CD8-positive, alpha-beta memory T cell (primary cell): ENCODE measurements around the gene CDK9. TPM values are rescaled to one million over a fixed set of nuclear protein-coding genes. Genes with fewer than 3 reads are reported as not detected.

ENCODE experiments used
- CTCF ChIA-PET: fragments of 350-600 bp; sonication (Branson Sonifier 250); formaldehyde crosslinking; loops from one replicate; lab custom pipeline; 2021; ENCODE audit warnings: antibody characterized with exemption; lab: Charles Lee
- POLR2A ChIA-PET: fragments of 350-600 bp; sonication (Branson Sonifier 250); formaldehyde crosslinking; loops from one replicate; lab custom pipeline; 2021; ENCODE audit warnings: antibody characterized with exemption; lab: Charles Lee
- DNase-seq, 5 donors: peaks; one replicate each; pipeline versions ENCODE4 v3.0.0 to v3.0.0-alpha.2; 2020 to 2022; ENCODE audit warnings: mixed read lengths in 1 of 5
- H3K27ac ChIP-seq: one replicate; pipeline ENCODE4 v1.7.0; 2013; ENCODE audit warnings: low read depth, mild to moderate bottlenecking, low read length, moderate library complexity
- H3K27me3 ChIP-seq: 2 replicates; pipeline ENCODE4 v1.7.0; 2013; ENCODE audit warnings: low read length, mild to moderate bottlenecking; ENCODE audit not compliant: insufficient read depth, poor library complexity, severe bottlenecking
- H3K36me3 ChIP-seq: 2 replicates; pipeline ENCODE4 v1.7.0; 2013; ENCODE audit warnings: mild to moderate bottlenecking, low read length, moderate library complexity; ENCODE audit not compliant: insufficient read depth
- H3K4me1 ChIP-seq: 2 replicates; pipeline ENCODE4 v1.7.0; 2013; ENCODE audit warnings: mild to moderate bottlenecking, low read length, moderate library complexity; ENCODE audit not compliant: insufficient read depth
- H3K4me3 ChIP-seq: 2 replicates; pipeline ENCODE4 v1.7.0; 2013; ENCODE audit warnings: mild to moderate bottlenecking, low read length
- H3K9me3 ChIP-seq: 2 replicates; pipeline ENCODE4 v1.7.0; 2013; ENCODE audit warnings: mild to moderate bottlenecking, low read length
- H3K27ac Mint-ChIP-seq, 8 donors: one replicate each; pipeline ENCODE4 v1.8.0; 2020 to 2021; ENCODE audit warnings: mixed read lengths in 8 of 8, mild to moderate bottlenecking in 6 of 8, inconsistent platforms in 3 of 8, moderate library complexity in 3 of 8
- H3K27me3 Mint-ChIP-seq, 2 donors: one replicate each; pipeline ENCODE4 v1.8.0; 2020 to 2021; ENCODE audit warnings: mixed read lengths in 2 of 2, mild to moderate bottlenecking in 1 of 2, moderate library complexity in 1 of 2
- H3K36me3 Mint-ChIP-seq, 3 donors: one replicate each; pipeline ENCODE4 v1.8.0; 2020 to 2021; ENCODE audit warnings: mixed read lengths in 3 of 3, inconsistent platforms in 1 of 3, mild to moderate bottlenecking in 1 of 3
- H3K4me1 Mint-ChIP-seq, 3 donors: one replicate each; pipeline ENCODE4 v1.8.0; 2020 to 2021; ENCODE audit warnings: mixed read lengths in 3 of 3, inconsistent platforms in 1 of 3, mild to moderate bottlenecking in 1 of 3
- H3K4me3 Mint-ChIP-seq, 7 donors: one replicate each; pipeline ENCODE4 v1.8.0; 2020 to 2021; ENCODE audit warnings: mixed read lengths in 7 of 7, mild to moderate bottlenecking in 6 of 7, moderate library complexity in 4 of 7, inconsistent platforms in 2 of 7
- H3K9me3 Mint-ChIP-seq, 5 donors: one replicate each; pipeline ENCODE4 v1.8.0; 2020 to 2022; ENCODE audit warnings: mixed read lengths in 5 of 5, mild to moderate bottlenecking in 3 of 5, moderate library complexity in 2 of 5, inconsistent platforms in 1 of 5
- polyA plus RNA-seq: library from polyadenylated mRNA; unstranded; fragments of 300-500 nt; fragmentation: Illumina TruSeq; gene quantifications from one replicate; pipeline ENCODE4 v1.2.3, GENCODE V29; 2021
- total RNA-seq, 2 experiments: library from RNA; stranded (reverse); gene quantifications; one replicate each; pipeline ENCODE4 v1.2.3, GENCODE V29; 2021

CDK9 gene
- total and polyA plus RNA-seq, 3 experiments from 2014 or later = 72.3 to 111 (median 108) TPM

DNA sequence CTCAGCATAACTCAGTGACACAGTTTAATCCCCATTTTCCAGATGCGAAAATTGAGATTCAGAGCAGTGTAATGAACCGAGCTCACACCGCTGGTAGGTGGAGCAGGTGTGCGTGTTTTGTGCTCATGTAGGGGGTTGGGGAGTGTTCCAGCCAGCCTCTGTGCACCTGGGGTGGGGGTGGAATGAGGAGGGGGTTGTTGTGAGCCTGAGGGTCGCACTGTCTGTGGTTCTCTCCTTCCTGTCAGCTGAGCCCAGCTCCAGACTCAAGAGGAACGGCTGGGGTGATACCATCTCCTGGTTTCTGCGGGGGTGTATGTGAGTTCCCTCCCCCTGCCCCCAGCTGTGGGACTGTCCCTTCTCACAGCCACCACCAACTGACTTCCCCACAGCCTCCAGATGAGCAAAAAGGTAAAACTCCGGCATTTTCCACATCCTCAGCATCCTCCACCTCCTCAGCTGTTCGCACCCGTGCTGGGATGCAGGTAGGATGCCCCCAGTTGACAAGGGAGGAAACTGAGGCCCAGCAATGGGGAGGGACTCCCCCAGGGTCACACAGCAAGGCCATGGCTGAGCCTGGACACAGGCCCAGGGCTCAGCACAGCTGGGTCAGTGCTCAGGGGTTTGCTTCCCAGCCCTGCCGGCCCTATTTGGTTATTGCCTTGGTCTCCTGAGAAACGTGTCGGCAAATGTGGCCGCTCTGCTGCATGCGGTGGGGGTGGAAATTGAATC is 9.5 kb upstream of the CDK9 start:
- peaks cover 43 to 69% (median 67%) of the 10 kb centered on the region in 3 donors for H3K4me1 Mint-ChIP-seq
- CTCF ChIA-PET = interaction anchor here (0.7 to 3.4 kb wide), 5 partner anchors 9 to 259 kb away, joined by 3 to 17 read pairs (median 6); partner anchors contain the start of genes CDK9 and TOR2A
- Histone ChIP-seq H3K9me3 (no peaks in the 10 kb centered on the region), H3K4me1 (peaks cover 49% of the 10 kb centered on the region), H3K4me3 (peak overlapping the region; percentile 68), H3K36me3 (peaks cover 17% of the 10 kb centered on the region), H3K27me3 (no peaks in the 10 kb centered on the region), H3K27ac (peak overlapping the region; percentile 82)
- H3K9me3 Mint-ChIP-seq = no peaks in the 10 kb centered on the region
- no peaks in the 10 kb centered on the region for H3K27me3 Mint-ChIP-seq
- DNase-seq = peak; percentile 61 to 87 (median 75)
- H3K36me3 Mint-ChIP-seq = peaks cover 0 to 38% (median 6%) of the 10 kb centered on the region in 3 donors
- POLR2A ChIA-PET = interaction anchor here (0.5 to 2.3 kb wide), 6 partner anchors 9 to 388 kb away, joined by 3 to 13 read pairs (median 5); partner anchors contain the start of gene CDK9
- peak overlapping the region; percentile 91 to 100 (median 98) for H3K27ac Mint-ChIP-seq
- H3K4me3 Mint-ChIP-seq = peak overlapping the region; percentile 99 to 100 (median 100)

DNA sequence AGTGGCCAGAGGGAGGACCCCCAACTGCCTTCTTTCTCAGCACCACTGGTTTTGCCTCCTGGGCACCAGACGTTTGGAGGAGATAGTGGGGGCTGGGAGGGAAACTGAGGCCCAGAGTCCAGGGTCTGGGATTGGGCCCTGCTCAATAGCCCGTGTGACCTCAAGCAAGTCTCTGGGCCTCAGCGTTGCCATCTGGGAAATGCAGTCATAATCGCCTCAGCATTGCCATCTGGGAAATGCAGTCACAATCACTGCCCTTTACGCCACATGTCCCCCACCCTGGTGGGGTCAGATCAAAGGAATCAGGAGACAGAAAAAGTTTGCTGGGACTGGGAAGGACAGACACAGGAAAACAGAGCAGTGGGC is 8.9 kb upstream of the CDK9 start:
- no peak for DNase-seq
- Histone ChIP-seq H3K27me3 (no peaks in the 10 kb centered on the region), H3K36me3 (peaks cover 17% of the 10 kb centered on the region), H3K4me3 (peak overlapping the region; percentile 68), H3K9me3 (no peaks in the 10 kb centered on the region), H3K4me1 (peaks cover 49% of the 10 kb centered on the region), H3K27ac (peak overlapping the region; percentile 82)
- Mint-ChIP-seq H3K27ac (peak overlapping the region; percentile 91 to 100 (median 98)), H3K36me3 (peaks cover 0 to 32% (median 6%) of the 10 kb centered on the region in 3 donors), H3K4me1 (peaks cover 43 to 69% (median 67%) of the 10 kb centered on the region in 3 donors), H3K9me3 (no peaks in the 10 kb centered on the region), H3K4me3 (peak overlapping the region; percentile 99 to 100 (median 100)), H3K27me3 (no peaks in the 10 kb centered on the region)
- CTCF ChIA-PET = interaction anchor here (0.7 to 3.4 kb wide), 4 partner anchors 8 to 93 kb away, joined by 3 to 17 read pairs (median 10); partner anchors contain the start of genes CDK9 and TOR2A
- POLR2A ChIA-PET = interaction anchor here (0.5 to 2.3 kb wide), 3 partner anchors 8 to 139 kb away, joined by 5 to 13 read pairs (median 6); partner anchors contain the start of gene CDK9

DNA sequence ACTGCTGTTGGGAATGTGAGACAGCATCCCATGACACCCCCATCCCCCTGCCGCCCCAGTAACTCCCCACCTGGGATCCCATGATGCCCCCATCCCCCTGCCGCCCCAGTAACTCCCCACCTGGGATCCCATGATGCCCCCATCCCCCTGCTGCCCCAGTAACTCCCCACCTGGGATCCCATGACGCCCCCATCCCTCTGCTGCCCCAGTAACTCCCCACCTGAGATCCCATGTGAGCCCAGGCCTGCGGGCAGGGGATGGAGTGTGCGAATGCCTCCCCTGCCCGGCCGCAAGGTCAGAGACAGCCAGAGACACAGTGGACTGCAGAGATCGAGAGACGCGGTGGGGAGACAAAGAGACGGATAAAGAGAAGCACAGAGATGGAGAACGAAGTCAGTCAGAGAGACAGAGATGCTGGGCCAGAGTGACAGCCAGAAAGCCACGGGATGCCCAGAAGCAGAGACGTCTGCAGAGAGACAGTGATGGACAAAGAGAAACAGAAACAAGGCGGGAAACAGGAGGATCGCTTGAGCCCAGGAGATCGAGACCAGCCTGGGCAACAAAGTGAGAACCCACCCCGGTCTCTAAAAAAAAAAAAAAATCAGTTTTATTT is 8.4 kb upstream of the CDK9 start:
- Histone ChIP-seq H3K4me3 (peak overlapping the region; percentile 68), H3K27ac (peak overlapping the region; percentile 82), H3K4me1 (peaks cover 50% of the 10 kb centered on the region), H3K27me3 (no peaks in the 10 kb centered on the region), H3K36me3 (peaks cover 16% of the 10 kb centered on the region), H3K9me3 (no peaks in the 10 kb centered on the region)
- peaks cover 44 to 73% (median 71%) of the 10 kb centered on the region in 3 donors for H3K4me1 Mint-ChIP-seq
- peak overlapping the region; percentile 99 to 100 (median 100) for H3K4me3 Mint-ChIP-seq
- H3K27ac Mint-ChIP-seq = peak overlapping the region; percentile 91 to 100 (median 98)
- no peak for DNase-seq
- H3K27me3 Mint-ChIP-seq = no peaks in the 10 kb centered on the region
- H3K9me3 Mint-ChIP-seq = no peaks in the 10 kb centered on the region
- ChIA-PET CTCF (interaction anchor here (1.2 to 2.0 kb wide), 3 partner anchors 8 to 43 kb away, joined by 3 to 13 read pairs (median 6); partner anchors contain the start of gene TOR2A), POLR2A (interaction anchor here (0.7 to 1.6 kb wide), 3 partner anchors 10 to 326 kb away, joined by 3 to 8 read pairs (median 5); partner anchors contain the start of genes LRSAM1 and RPL12)
- peaks cover 0 to 30% (median 6%) of the 10 kb centered on the region in 3 donors for H3K36me3 Mint-ChIP-seq

DNA sequence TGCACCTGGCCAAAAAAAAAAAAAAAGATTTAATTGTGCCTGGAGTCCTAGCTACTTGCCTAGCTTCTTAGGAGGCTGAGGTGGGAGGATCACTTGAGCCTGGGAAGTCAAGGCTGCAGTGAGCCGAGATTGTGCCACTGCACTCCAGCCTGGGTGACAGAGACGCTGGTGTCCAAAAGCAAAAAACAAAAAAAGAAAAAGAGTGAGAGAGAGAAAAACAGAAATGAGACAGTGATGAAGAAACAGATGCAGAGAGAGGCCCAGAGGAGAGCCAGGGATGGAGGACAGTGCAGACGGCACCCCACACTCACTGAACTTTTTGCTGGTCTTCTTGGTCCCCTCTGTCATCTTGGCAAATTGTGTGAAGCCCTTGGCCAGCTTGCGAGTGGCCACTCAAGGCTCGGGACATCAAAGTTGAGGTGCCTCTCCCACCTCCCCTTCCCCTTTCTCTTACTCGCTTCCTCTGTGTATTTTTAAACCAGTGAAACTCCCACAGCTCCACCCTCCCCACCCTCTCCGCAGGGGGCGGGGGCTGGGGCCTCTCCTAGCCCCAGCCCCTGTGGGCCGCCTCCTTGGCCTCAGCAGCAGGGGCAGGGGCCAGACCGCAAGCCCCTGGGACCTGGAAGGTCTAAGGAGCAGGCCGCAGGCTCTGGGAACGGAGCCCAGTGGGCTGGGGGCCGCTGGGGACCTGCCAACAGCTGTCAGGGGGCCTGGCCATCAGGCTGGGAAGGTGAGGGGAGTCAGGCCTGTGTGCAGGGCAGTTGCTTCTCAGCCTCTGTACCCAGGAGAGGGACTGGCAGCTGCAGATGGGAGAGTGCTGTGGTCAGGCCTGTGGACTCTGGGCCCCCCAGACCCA is 7.3 kb upstream of the CDK9 start, which contains the start of gene SH2D3C:
TSS of gene SH2D3C (minus strand) at position 387 of the 856 bp plus-strand sequence. CDS start at position 348, 39 bp downstream.
- POLR2A ChIA-PET = interaction anchor here (0.7 to 2.6 kb wide), 8 partner anchors 7 to 328 kb away, joined by 3 to 14 read pairs (median 5); partner anchors contain the start of genes LRSAM1, RPL12 and TOR2A
- peak within 1 kb of the TSS; percentile 82 for H3K27ac ChIP-seq
- peaks cover 7% of the 10 kb centered on the region for H3K36me3 ChIP-seq
- H3K27me3 ChIP-seq = no peaks in the 10 kb centered on the region
- peaks cover 52% of the 10 kb centered on the region for H3K4me1 ChIP-seq
- CTCF ChIA-PET = interaction anchor here (1.0 to 2.0 kb wide), 5 partner anchors 9 to 132 kb away, joined by 3 to 13 read pairs (median 6); partner anchors contain the start of gene TOR2A
- Mint-ChIP-seq H3K27me3 (no peaks in the 10 kb centered on the region), H3K36me3 (peaks cover 0 to 20% (median 6%) of the 10 kb centered on the region in 3 donors), H3K4me1 (peaks cover 53 to 79% (median 75%) of the 10 kb centered on the region in 3 donors), H3K9me3 (no peaks in the 10 kb centered on the region), H3K4me3 (peak within 1 kb of the TSS; percentile 99 to 100 (median 100)), H3K27ac (peak within 1 kb of the TSS; percentile 91 to 100 (median 98))
- H3K4me3 ChIP-seq = peak within 1 kb of the TSS; percentile 68
- H3K9me3 ChIP-seq = no peaks in the 10 kb centered on the region
- DNase-seq = peak in 3 of 5 donors; percentile 35 to 62 (median 55)

DNA sequence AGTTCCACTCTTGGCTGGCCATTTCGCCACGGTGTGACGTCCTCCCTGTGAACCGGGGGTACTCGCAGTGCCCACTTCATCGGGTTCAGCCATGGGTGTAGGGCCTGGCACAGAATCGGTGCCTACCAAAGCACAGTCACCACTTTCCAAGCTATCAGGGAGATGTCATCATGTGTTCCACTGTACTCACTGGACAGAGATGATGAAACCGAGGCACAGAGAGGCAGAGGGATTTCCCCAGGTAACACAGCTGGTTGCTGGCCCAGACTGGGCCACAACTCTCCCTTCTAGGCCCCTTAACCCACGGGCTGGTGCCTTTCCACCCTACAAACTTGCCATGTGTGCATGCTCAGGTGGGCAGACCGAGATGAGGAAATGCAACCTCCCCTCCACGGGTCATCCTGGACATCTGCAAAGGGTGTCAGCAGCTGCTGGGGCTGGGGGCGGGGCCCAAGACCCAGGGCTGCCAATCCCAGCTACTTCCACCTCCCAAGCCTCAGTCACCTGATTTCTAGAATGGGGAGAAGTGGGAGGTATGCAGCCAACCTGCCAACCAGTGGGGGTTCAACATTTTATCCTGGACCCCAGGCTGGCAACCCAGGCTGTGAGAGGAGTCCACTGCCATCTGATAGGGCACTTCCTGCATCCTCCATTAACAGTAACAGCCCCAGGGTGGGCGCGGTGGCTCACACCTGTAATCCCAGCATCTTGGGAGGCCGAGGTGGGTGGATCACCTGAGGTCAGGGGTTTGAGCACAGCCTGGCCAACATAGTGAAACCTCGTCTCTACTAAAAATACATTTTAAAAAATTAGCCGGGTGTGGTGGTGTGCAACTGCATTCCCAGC is 6.5 kb upstream of the CDK9 start:
- no peaks in the 10 kb centered on the region for H3K36me3 ChIP-seq
- H3K27ac ChIP-seq = peak overlapping the region; percentile 82
- CTCF ChIA-PET = interaction anchor here (0.6 to 7.5 kb wide), 7 partner anchors 8 to 153 kb away, joined by 3 to 69 read pairs (median 6); partner anchors contain the start of gene TOR2A
- peaks cover 56 to 82% (median 76%) of the 10 kb centered on the region in 3 donors for H3K4me1 Mint-ChIP-seq
- H3K4me3 ChIP-seq = peak overlapping the region; percentile 57
- H3K9me3 ChIP-seq = no peaks in the 10 kb centered on the region
- H3K27me3 Mint-ChIP-seq = no peaks in the 10 kb centered on the region
- peaks cover 0 to 13% (median 2%) of the 10 kb centered on the region in 3 donors for H3K36me3 Mint-ChIP-seq
- peaks cover 60% of the 10 kb centered on the region for H3K4me1 ChIP-seq
- POLR2A ChIA-PET = interaction anchor here (0.7 to 2.6 kb wide), 6 partner anchors 8 to 45 kb away, joined by 3 to 14 read pairs (median 6); partner anchors contain the start of gene TOR2A
- no peaks in the 10 kb centered on the region for H3K27me3 ChIP-seq
- peak overlapping the region; percentile 91 to 100 (median 98) for H3K27ac Mint-ChIP-seq
- H3K4me3 Mint-ChIP-seq = peak overlapping the region; percentile 99 to 100 (median 100)
- no peaks in the 10 kb centered on the region for H3K9me3 Mint-ChIP-seq
- peak in 4 of 5 donors; percentile 42 to 76 (median 53) for DNase-seq

DNA sequence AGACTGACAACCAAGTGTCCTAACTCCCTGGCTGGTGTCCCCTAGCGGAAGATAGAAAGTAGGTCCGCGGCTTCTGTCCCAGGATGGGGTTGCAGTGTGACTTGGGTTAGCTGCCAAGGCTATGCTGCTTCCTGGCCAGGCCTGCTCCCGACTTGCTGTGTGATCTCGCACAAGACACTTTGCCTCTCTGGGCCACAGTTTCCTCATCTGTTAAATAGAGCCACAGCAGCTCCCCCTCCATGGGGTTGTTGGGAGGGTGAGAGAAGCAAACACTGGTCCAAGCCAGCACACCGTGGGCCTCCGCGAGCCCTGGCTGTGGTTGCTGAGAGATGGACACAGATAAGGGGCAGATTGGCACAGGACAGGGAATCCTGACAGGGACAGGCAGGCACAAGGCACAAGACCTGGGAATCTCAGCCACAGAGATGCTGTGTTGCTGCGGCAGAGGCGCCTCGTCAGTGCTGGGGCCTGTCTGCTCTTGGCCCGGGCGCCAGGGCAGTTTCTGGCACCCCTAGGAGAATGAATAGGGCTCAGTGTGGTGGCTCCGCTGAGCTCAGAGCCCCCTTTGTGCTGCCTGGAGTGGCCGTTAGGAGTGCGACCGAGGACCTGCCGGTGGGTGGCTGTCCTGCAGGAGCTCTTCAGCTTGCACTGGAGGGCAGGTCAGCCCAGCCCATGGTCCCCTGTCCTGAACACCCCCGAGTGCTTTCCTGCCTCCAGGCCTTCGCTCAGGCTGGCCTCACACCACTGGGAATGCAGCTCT is 5.5 kb upstream of the CDK9 start:
- Mint-ChIP-seq H3K4me3 (peak overlapping the region; percentile 27 to 100 (median 100)), H3K4me1 (peaks cover 60 to 85% (median 76%) of the 10 kb centered on the region in 3 donors), H3K36me3 (peaks cover 0 to 11% (median 2%) of the 10 kb centered on the region in 3 donors), H3K27me3 (no peaks in the 10 kb centered on the region), H3K27ac (peak overlapping the region; percentile 91 to 100 (median 98)), H3K9me3 (no peaks in the 10 kb centered on the region)
- POLR2A ChIA-PET = interaction anchor here (2.3 to 2.6 kb wide), 2 partner anchors 9 to 46 kb away, joined by 9 to 14 read pairs; partner anchors contain the start of gene TOR2A
- Histone ChIP-seq H3K36me3 (no peaks in the 10 kb centered on the region), H3K4me3 (peak overlapping the region; percentile 12), H3K9me3 (no peaks in the 10 kb centered on the region), H3K27me3 (no peaks in the 10 kb centered on the region), H3K4me1 (peaks cover 66% of the 10 kb centered on the region), H3K27ac (peak overlapping the region; percentile 82)
- DNase-seq = no peak
- CTCF ChIA-PET = interaction anchor here (1.3 to 7.5 kb wide), 3 partner anchors 9 to 89 kb away, joined by 5 to 69 read pairs (median 5); partner anchors contain the start of gene TOR2A
